PC-3 (cell line): ENCODE results near the gene PTOV1.

Experiments
- CTCF ChIP-seq: fragments of 300-600 bp; sonication (generic); conservative IDR thresholded peaks from 2 replicates; pipeline ENCODE4 v1.5.1; 2017; ENCODE audit warnings: antibody characterized with exemption, low read depth, mild to moderate bottlenecking, low read length
- EZH2 ChIP-seq: fragments of 300-600 bp; sonication (generic); IDR thresholded peaks from one replicate; pipeline ENCODE4 v1.6.1; 2017; ENCODE audit warnings: antibody characterized with exemption, mild to moderate bottlenecking, low read length; ENCODE audit not compliant: unreplicated experiment
- EZH2phosphoT487 ChIP-seq: fragments of 300-600 bp; sonication (generic); IDR thresholded peaks from 2 replicates; pipeline ENCODE4 v1.6.1; 2018; ENCODE audit warnings: mild to moderate bottlenecking, antibody characterized with exemption, low read length, borderline replicate concordance

GRCh38 chr19:49871349-49871985, 20.5 kb downstream of the PTOV1 start:
- TF ChIP-seq CTCF: no peak
- no peak for TF ChIP-seq EZH2
- TF ChIP-seq EZH2phosphoT487: no peak
